Ramos (cell line): ENCODE measurements around the gene FMN1.

Source experiments
- in situ Hi-C: fragments of 300-500 bp; cut with MboI; formaldehyde crosslinking; loops from one replicate; pipeline ENCODE4 v1.14.3; 2022; ENCODE audit warnings: low sequenced_read_pairs; ENCODE audit not compliant: unreplicated experiment

The FMN1 gene

GRCh38 chr15:32849769-32850668, 344.5 kb downstream of the FMN1 start:
- in situ Hi-C loops, result loop anchor here (10.0 kb wide), 1 partner anchor 145 kb away; no protein-coding TSS in a partner anchor

GRCh38 chr15:32846671-32847070, 347.8 kb downstream of the FMN1 start:
- in situ Hi-C loops, result loop anchor here (10.0 kb wide), 1 partner anchor 148 kb away; no protein-coding TSS in a partner anchor

- in situ Hi-C loops, result loop anchor here (10.0 kb wide), 1 partner anchor 151 kb away; no protein-coding TSS in a partner anchor
These were observed 350.3 kb downstream of the FMN1 start for GRCh38 chr15:32844118-32844711.

DNA sequence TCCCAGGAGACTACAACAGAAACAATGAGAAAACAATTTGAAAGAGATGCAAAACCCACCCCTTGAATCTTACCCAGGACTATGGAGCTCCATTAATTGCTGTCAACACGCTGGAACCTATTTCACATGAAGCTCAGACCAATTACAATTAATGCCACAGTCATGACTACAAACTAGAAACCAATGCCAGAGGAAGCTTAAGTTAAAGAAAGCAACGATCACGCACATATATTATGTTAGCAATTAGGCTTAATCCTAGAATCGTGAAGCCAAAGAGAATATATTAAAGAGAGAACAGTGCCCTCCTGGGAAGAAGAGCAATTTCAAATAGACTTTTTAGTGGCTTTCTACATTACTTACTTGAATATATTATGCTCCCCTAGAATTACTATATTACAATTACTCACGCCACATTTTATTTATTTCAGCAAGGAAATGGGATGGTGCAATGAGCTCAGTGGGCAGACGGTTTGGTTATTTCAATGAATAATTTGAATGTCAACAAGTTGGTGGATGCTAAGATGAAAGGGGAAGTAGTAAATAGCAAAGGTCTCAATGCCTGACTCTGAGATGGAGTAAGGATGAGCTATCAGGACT, 351.2 kb downstream of the FMN1 start:
- in situ Hi-C loops, result loop anchor here (10.0 kb wide), 1 partner anchor 151 kb away; no protein-coding TSS in a partner anchor

DNA sequence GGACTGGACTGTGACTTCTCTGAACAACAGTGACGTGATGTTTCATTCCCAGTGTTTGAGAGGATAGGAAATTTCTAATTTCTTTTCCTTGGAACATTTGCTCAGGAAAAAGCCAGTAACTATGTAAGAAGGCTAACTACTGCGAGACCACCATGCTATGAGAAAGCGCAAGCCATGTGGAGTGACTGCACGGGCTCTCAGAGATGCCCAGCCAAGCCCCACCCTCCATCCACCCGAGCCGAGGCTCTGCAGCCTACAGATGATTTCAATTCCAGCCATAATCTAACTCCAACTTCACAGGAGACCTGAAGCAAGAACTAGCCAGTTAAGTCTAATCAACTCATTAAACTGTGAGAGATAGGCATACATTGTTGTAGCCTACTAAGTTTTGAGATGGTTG, 352.4 kb downstream of the FMN1 start:
- in situ Hi-C loops, result loop anchor here (10.0 kb wide), 1 partner anchor 153 kb away; no protein-coding TSS in a partner anchor

DNA sequence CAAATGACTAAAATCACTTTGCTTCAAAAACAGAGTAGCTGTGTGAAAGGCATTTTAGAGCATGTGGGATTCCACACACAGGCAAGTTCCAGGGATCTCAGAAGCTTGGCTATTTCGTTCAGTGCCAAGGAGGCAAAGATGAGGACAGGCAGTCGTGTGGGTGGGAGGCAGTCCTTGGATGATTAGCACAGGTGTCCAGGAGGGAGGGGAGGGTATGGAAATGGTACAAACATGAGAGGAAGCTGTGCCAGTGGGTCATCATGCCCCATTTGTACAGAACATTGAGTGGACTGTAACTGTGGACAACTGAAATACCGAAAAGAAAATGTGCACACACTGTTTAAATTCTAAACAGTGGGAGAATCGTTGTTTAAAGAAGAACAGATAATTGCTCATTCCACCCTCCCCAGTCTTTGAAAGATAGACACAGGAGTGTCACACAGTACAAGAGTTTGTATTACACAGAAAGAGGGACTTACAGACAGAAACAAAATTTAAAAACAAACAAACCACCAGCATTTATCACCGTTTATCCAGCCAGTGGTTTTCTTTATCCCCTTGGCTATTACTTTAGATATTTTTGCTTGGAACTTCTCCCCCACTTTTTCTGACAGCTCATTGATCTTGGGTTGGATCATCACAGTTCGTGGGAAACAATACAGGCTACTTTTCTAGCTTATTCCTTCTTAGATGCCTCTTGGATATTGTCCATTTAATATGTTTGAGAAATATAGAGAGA, 353.8 kb downstream of the FMN1 start:
- in situ Hi-C loops, result loop anchor here (10.0 kb wide), 1 partner anchor 154 kb away; no protein-coding TSS in a partner anchor

GRCh38 chr15:32838820-32839219, 355.7 kb downstream of the FMN1 start:
- in situ Hi-C loops, result no loop called here

DNA sequence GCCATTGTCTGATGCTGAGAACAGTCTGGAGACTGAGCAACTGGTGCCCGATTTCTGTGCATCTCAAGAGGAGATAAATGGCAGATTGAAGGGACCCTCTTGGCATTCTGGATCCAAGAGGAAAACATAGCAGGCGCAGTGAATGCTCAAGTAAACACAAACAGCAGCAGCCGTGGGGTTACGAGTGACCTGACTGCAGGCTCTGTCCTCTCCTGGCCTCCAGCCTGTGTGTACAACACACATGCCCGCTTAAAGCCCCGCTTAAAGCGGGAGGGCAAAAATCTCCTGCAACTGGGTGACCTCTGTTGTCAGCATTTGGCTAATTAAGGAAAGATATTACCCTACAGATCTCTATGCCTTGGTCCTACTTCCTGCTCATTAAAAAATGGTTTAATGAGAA, 356.2 kb downstream of the FMN1 start:
- in situ Hi-C loops, result no loop called here

DNA sequence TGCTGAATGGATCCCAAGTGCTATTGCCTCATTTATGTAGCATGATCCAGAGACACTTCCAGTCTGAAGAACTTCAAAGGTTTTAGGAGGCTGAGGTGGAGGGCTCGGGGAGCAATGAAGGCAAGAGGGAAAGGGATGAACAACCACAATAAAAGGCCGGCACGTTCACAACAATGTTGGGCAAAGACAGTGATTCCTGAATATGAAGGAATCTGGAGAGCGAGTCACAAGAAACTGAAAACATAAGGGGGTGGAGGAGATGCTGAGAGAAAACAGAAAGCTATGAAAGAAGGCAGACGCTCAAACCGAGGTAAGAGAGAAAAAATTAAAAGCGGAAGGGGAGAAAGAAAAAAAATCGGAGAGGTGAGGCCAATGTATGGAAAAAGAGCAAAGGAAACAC, 356.6 kb downstream of the FMN1 start:
- in situ Hi-C loops, result no loop called here

- in situ Hi-C loops, result no loop called here
These were observed 360.4 kb downstream of the FMN1 start for GRCh38 chr15:32834156-32834555.

- in situ Hi-C loops, result no loop called here
These were observed 361.1 kb downstream of the FMN1 start for GRCh38 chr15:32833379-32833821.

GRCh38 chr15:32831485-32831884, 363.0 kb downstream of the FMN1 start:
- in situ Hi-C loops, result no loop called here

GRCh38 chr15:32830241-32830640, 364.3 kb downstream of the FMN1 start:
- in situ Hi-C loops, result no loop called here

- in situ Hi-C loops, result no loop called here
These were observed 365.1 kb downstream of the FMN1 start for GRCh38 chr15:32829436-32829835.

- in situ Hi-C loops, result no loop called here
These were observed 365.9 kb downstream of the FMN1 start for GRCh38 chr15:32828507-32829186.

- in situ Hi-C loops, result no loop called here
These were observed 367.8 kb downstream of the FMN1 start for GRCh38 chr15:32826685-32827084.

- in situ Hi-C loops, result no loop called here
These were observed 369.3 kb downstream of the FMN1 start for GRCh38 chr15:32825219-32825618.

GRCh38 chr15:32824777-32825176, 369.7 kb downstream of the FMN1 start:
- in situ Hi-C loops, result no loop called here

DNA sequence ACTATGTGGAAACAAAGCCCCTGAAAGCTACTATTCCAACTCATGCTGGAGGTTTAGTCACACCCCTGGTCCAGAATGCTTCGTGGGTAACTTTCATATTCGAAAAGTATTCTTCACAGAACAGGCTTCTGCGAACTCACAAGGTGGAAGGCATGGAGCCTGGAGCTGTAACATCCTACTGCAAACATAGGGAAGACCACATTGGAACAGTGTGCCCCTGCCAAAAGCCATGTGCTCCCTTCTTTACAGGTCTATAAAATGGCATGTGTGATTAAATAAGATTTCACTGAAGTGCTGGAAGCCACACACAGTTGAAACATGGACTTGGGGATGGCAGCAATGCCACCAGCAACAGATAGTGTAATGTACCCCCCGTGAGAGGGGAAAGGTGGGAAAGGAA, 370.8 kb downstream of the FMN1 start:
- in situ Hi-C loops, result no loop called here

DNA sequence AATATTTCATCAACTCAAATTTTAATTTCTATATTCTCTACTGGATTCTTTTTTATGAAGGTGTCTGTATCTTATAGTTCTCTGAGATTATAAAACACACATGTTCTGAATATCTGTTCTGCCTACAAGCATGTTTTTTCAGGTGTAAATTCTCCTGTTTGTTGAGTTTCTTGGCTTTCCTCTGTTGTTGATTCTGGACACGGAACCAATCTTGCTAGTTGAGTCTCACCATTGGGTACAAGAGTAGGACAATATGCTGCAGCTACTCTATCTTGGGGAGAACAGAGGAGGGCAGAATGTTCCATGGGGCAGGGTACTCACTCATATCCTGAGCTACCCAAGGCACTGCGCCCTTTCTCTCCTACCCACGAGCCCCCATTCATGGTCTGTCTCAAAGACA, 371.8 kb downstream of the FMN1 start:
- in situ Hi-C loops, result no loop called here
